H9 (cell line): Measurements from ENCODE around the gene PPP1R27. TPM values are rescaled to one million over a fixed set of nuclear protein-coding genes. Genes with fewer than 3 reads are reported as not detected.

ENCODE experiments used
- DNase-seq: peaks from one replicate; pipeline ENCODE4 v3.0.0-alpha.2; 2017
- H2AFZ ChIP-seq: one replicate; pipeline ENCODE4 v1.6.1; 2013; ENCODE audit warnings: mild to moderate bottlenecking, low read length, control low read depth, moderate library complexity
- H2AK5ac ChIP-seq: 2 replicates; pipeline ENCODE4 v1.6.1; 2013; ENCODE audit warnings: low read length, control low read depth, mixed read lengths; ENCODE audit not compliant: insufficient read length
- H2BK120ac ChIP-seq: one replicate; pipeline ENCODE4 v1.6.1; 2013; ENCODE audit warnings: low read depth, mild to moderate bottlenecking, low read length, control low read depth, inconsistent platforms; ENCODE audit not compliant: poor library complexity, severe bottlenecking
- H2BK12ac ChIP-seq: 2 replicates; pipeline ENCODE4 v1.6.1; 2013; ENCODE audit warnings: low read length, control low read depth, mixed read lengths, low read depth; ENCODE audit not compliant: insufficient read length
- H2BK15ac ChIP-seq: 2 replicates; pipeline ENCODE4 v1.6.1; 2013; ENCODE audit warnings: low read depth, low read length, control low read depth
- H2BK20ac ChIP-seq: one replicate; pipeline ENCODE4 v1.6.1; 2013; ENCODE audit warnings: low read depth, mild to moderate bottlenecking, low read length, control low read depth, inconsistent platforms; ENCODE audit not compliant: poor library complexity, severe bottlenecking
- H2BK5ac ChIP-seq: 2 replicates; pipeline ENCODE4 v1.6.1; 2013; ENCODE audit warnings: low read length, control low read depth, mixed read lengths; ENCODE audit not compliant: insufficient read length
- H3K14ac ChIP-seq: 2 replicates; pipeline ENCODE4 v1.6.1; 2013; ENCODE audit warnings: low read length, control low read depth; ENCODE audit not compliant: insufficient read depth
- H3K18ac ChIP-seq: 2 replicates; pipeline ENCODE4 v1.6.1; 2013; ENCODE audit warnings: low read depth, mild to moderate bottlenecking, mixed read lengths, low read length, control low read depth; ENCODE audit not compliant: insufficient read length
- H3K23ac ChIP-seq: 2 replicates; pipeline ENCODE4 v1.6.1; 2013; ENCODE audit warnings: low read length, control low read depth, mixed read lengths, low read depth; ENCODE audit not compliant: insufficient read length
- H3K23me2 ChIP-seq: 2 replicates; pipeline ENCODE4 v1.6.1; 2013; ENCODE audit warnings: low read depth, mild to moderate bottlenecking, mixed read lengths, low read length, control low read depth; ENCODE audit not compliant: insufficient read length, poor library complexity, severe bottlenecking
- H3K27ac ChIP-seq: 2 replicates; pipeline ENCODE4 v1.5.1; 2013; ENCODE audit warnings: low read length, control low read depth, mixed read lengths, low read depth; ENCODE audit not compliant: insufficient read length
- H3K27me3 ChIP-seq: 2 replicates; pipeline ENCODE4 v1.6.1; 2013; ENCODE audit warnings: low read length, control low read depth, inconsistent platforms; ENCODE audit not compliant: insufficient read depth
- H3K4ac ChIP-seq: 2 replicates; pipeline ENCODE4 v1.6.1; 2013; ENCODE audit warnings: low read depth, mild to moderate bottlenecking, control low read depth, inconsistent platforms, low read length, moderate library complexity
- H3K4me1 ChIP-seq: 2 replicates; pipeline ENCODE4 v1.6.1; 2013; ENCODE audit warnings: low read length, control low read depth, inconsistent platforms; ENCODE audit not compliant: insufficient read depth
- H3K4me2 ChIP-seq: 2 replicates; pipeline ENCODE4 v1.6.1; 2013; ENCODE audit warnings: low read length, control low read depth, mixed read lengths; ENCODE audit not compliant: insufficient read length, insufficient read depth
- H3K56ac ChIP-seq: 2 replicates; pipeline ENCODE4 v1.6.1; 2013; ENCODE audit warnings: low read depth, mild to moderate bottlenecking, mixed read lengths, low read length, control low read depth; ENCODE audit not compliant: insufficient read length
- H3K79me1 ChIP-seq: 2 replicates; pipeline ENCODE4 v1.6.1; 2013; ENCODE audit warnings: low read depth, mild to moderate bottlenecking, moderate library complexity, low read length, control low read depth, inconsistent platforms; ENCODE audit not compliant: insufficient read depth, poor library complexity, severe bottlenecking
- H3K79me2 ChIP-seq: 2 replicates; pipeline ENCODE4 v1.6.1; 2013; ENCODE audit warnings: low read length, control low read depth, inconsistent platforms; ENCODE audit not compliant: insufficient read depth
- H3K9ac ChIP-seq: 2 replicates; pipeline ENCODE4 v1.6.1; 2013; ENCODE audit warnings: low read length, control low read depth, mixed read lengths; ENCODE audit not compliant: insufficient read length; ENCODE audit errors: extremely low read depth
- H3K9me3 ChIP-seq: one replicate; pipeline ENCODE4 v1.6.1; 2013; ENCODE audit warnings: low read depth, low read length, inconsistent platforms; ENCODE audit not compliant: control insufficient read depth
- H3T11ph ChIP-seq: one replicate; pipeline ENCODE4 v1.6.1; 2013; ENCODE audit warnings: mild to moderate bottlenecking, low read length, control low read depth, inconsistent platforms
- H4K20me1 ChIP-seq: one replicate; pipeline ENCODE4 v1.6.1; 2013; ENCODE audit not compliant: control insufficient read depth, insufficient read length, insufficient read depth
- H4K5ac ChIP-seq: 2 replicates; pipeline ENCODE4 v1.6.1; 2013; ENCODE audit warnings: low read depth, mild to moderate bottlenecking, mixed read lengths, low read length, control low read depth; ENCODE audit not compliant: insufficient read length
- H4K8ac ChIP-seq: replicated peaks from 2 replicates; pipeline ENCODE4 v1.6.1; 2013; ENCODE audit warnings: low read length, control low read depth, mixed read lengths, low read depth; ENCODE audit not compliant: insufficient read length
- H4K91ac ChIP-seq: 2 replicates; pipeline ENCODE4 v1.6.1; 2013; ENCODE audit warnings: low read depth, mild to moderate bottlenecking, moderate library complexity, mixed read lengths, low read length, control low read depth; ENCODE audit not compliant: insufficient read length
- H3K27ac Mint-ChIP-seq, 3 experiments: 2 replicates in 2 of 3; 3 replicates in 1 of 3; pipeline ENCODE4 v1.8.0; 2020 to 2021; ENCODE audit warnings: mixed read lengths in 3 of 3, mild to moderate bottlenecking in 1 of 3, moderate library complexity in 1 of 3
- H3K27me3 Mint-ChIP-seq: 2 replicates; pipeline ENCODE4 v1.8.0; 2021; ENCODE audit warnings: low read depth, mild to moderate bottlenecking, moderate library complexity, mixed read lengths
- H3K36me3 Mint-ChIP-seq, 3 experiments: 2 replicates in 2 of 3; 3 replicates in 1 of 3; pipeline ENCODE4 v1.8.0; 2020 to 2021; ENCODE audit warnings: low read depth in 3 of 3, mixed read lengths in 3 of 3; ENCODE audit not compliant: insufficient read depth in 1 of 3
- H3K4me1 Mint-ChIP-seq, 2 experiments: 2 replicates each; pipeline ENCODE4 v1.8.0; 2020; ENCODE audit warnings: mixed read lengths in 2 of 2
- H3K4me3 Mint-ChIP-seq, 2 experiments: 2 replicates in 1 of 2; 3 replicates in 1 of 2; pipeline ENCODE4 v1.8.0; 2020 to 2021; ENCODE audit warnings: mild to moderate bottlenecking in 2 of 2, mixed read lengths in 2 of 2, moderate library complexity in 1 of 2
- H3K9me3 Mint-ChIP-seq, 2 experiments: 2 replicates in 1 of 2; 3 replicates in 1 of 2; pipeline ENCODE4 v1.8.0; 2020; ENCODE audit warnings: mild to moderate bottlenecking in 2 of 2, mixed read lengths in 2 of 2, moderate library complexity in 1 of 2
- CTCF ChIP-seq: fragments of 200-600 bp; sonication (generic); conservative IDR thresholded peaks from 3 replicates; pipeline ENCODE4 v1.8.0; 2021; ENCODE audit warnings: antibody characterized with exemption, mild to moderate bottlenecking
- WGBS: extraction: QIAGEN DNeasy Blood & Tissue Kit; methylation state at CpG from one replicate; pipeline ENCODE4 v1.1.7; 2013; ENCODE audit warnings: missing lambda C conversion rate, low lambda C conversion rate, mixed read lengths; ENCODE audit not compliant: insufficient read length; ENCODE audit errors: extremely low coverage; 5-methylcytosine and 5-hydroxymethylcytosine counted together
- total RNA-seq: library from RNA; stranded (reverse); gene quantifications from 2 replicates; pipeline ENCODE4 v1.2.1, GENCODE V29; 2021

PPP1R27 gene
- total RNA-seq, 1 experiment from 2014 or later = 0.22 TPM

- Histone ChIP-seq H3K23me2 (no peaks in the 10 kb centered on the region), H2BK120ac (no peak overlapping the region), H2BK15ac (no peak overlapping the region), H3K9me3 (no peaks in the 10 kb centered on the region), H3K27me3 (no peaks in the 10 kb centered on the region), H3K56ac (no peak overlapping the region), H2BK20ac (no peak overlapping the region), H3K4ac (no peak overlapping the region), H2AFZ (no peak overlapping the region), H3K79me2 (no peaks in the 10 kb centered on the region), H3K4me1 (no peaks in the 10 kb centered on the region; the same call in 1 of the 2 replicates), H3K18ac (no peak overlapping the region), H2AK5ac (no peak overlapping the region), H4K91ac (no peak overlapping the region), H2BK12ac (no peak overlapping the region), H2BK5ac (no peak overlapping the region), H3K4me2 (no peak overlapping the region), H4K20me1 (no peaks in the 10 kb centered on the region), H3T11ph (no peak overlapping the region), H4K5ac (no peak overlapping the region), H4K8ac (no peak overlapping the region), H3K79me1 (peaks cover 3% of the 10 kb centered on the region), H3K27ac (no peak overlapping the region), H3K9ac (no peak overlapping the region), H3K14ac (no peak overlapping the region), H3K23ac (no peak overlapping the region)
- H3K9me3 Mint-ChIP-seq = no peaks in the 10 kb centered on the region; a peak in 2 of 5 replicates
- peaks cover 0 to 5% (median 4%) of the 10 kb centered on the region in 3 experiments; a peak in 4 of 7 replicates for H3K36me3 Mint-ChIP-seq
- no CpG with 5 or more reads among the region's 8 CpGs for WGBS
- TF ChIP-seq CTCF = no peak
- peaks cover 10% of the 10 kb centered on the region for H3K27me3 Mint-ChIP-seq
- no peak overlapping the region; a peak in 1 of 5 replicates for H3K4me3 Mint-ChIP-seq
- DNase-seq = no peak
- peaks cover 4 to 18% of the 10 kb centered on the region in 2 experiments for H3K4me1 Mint-ChIP-seq
- H3K27ac Mint-ChIP-seq = no peak overlapping the region; a peak in 1 of 7 replicates
These were observed 13.7 kb downstream of the PPP1R27 start for GRCh38 chr17:81821147-81821546.
